T-helper 2 cell (primary cell): Measurements from ENCODE around the gene MT3.

ENCODE experiments used
- DNase-seq, 5 experiments: peaks; one replicate each; pipeline versions ENCODE4 v3.0.0 to v3.0.0-alpha.2; 2012 to 2022
- total RNA-seq, 2 donors: gene quantifications; one replicate each; lab custom pipeline; 2026; lab: John Stamatoyannopoulos, UW

The MT3 gene
- 0 reads per million in 2 donors for total RNA-seq

DNA sequence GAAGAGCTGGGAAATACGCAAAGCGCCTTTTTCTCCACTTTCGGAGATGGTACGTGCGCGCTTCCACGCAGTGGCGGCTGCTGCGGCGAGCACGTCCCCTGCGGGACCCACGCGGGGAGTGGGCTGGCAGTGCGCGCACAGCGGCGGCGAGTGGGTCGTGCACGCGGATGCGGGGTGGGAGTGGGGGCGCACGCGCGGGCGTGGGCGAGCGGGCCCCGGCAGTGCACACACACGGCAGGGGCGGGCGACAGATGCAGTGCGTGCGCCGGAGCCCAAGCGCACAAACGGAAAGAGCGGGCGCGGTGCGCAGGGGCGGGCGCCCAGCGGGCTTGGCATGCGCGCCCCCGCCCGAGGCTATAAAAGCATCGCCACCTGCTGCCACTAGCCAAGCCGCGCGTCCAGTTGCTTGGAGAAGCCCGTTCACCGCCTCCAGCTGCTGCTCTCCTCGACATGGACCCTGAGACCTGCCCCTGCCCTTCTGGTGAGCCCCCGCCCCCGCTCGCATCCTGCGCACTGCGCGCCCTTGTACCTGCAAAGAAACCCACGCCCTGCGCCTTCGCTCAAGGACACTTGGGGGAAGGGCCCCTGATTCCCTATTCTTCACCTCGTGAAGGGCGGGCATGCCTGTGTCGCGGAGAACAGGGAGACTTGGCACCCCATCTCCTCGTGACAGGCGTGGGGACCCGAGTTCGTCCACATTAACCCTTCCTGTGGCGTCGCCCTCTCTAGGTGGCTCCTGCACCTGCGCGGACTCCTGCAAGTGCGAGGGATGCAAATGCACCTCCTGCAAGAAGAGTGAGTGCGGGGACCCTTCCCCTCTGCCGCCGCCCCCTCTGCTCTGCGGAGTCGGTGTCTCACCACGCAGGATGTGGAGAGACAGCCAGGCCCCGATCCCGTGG, at the start of gene MT3:
TSS of gene MT3 (plus strand) at position 388 of the 899 bp plus-strand sequence. CDS start at position 451, 63 bp downstream.
- DNase-seq: peak in 2 of 5 experiments; percentile 11 to 76

- no peak for DNase-seq
These were observed 49.7 kb upstream of the MT3 start for GRCh38 chr16:56539656-56540055.

- no peak for DNase-seq
These were observed 47.3 kb upstream of the MT3 start for GRCh38 chr16:56542039-56542438.

GRCh38 chr16:56547120-56547948, 42.0 kb upstream of the MT3 start:
- DNase-seq: peak in 1 of 5 experiments; percentile 35

GRCh38 chr16:56547949-56548567, 41.3 kb upstream of the MT3 start:
- no peak for DNase-seq

DNA sequence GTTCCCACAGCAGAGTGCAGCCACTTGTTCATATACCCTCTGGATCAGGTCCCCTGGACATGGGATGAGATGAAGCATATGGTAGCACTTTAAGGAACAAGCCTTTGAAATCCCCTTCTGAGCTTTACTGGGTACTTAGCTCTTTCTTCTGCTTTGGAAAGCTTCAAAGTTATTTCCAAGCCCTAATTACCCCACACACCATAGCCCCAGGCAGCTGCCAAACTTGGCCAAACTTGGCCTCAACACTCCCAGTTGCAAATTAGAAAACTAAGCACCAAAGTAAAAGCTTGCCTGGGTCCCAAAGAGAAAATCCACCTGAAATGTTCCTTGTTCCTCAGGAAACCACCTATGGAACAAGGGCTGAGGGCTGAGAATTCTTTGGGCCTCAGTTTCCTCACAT, 40.2 kb upstream of the MT3 start:
- no peak for DNase-seq

- no peak for DNase-seq
These were observed 39.5 kb upstream of the MT3 start for GRCh38 chr16:56549744-56550385.

DNA sequence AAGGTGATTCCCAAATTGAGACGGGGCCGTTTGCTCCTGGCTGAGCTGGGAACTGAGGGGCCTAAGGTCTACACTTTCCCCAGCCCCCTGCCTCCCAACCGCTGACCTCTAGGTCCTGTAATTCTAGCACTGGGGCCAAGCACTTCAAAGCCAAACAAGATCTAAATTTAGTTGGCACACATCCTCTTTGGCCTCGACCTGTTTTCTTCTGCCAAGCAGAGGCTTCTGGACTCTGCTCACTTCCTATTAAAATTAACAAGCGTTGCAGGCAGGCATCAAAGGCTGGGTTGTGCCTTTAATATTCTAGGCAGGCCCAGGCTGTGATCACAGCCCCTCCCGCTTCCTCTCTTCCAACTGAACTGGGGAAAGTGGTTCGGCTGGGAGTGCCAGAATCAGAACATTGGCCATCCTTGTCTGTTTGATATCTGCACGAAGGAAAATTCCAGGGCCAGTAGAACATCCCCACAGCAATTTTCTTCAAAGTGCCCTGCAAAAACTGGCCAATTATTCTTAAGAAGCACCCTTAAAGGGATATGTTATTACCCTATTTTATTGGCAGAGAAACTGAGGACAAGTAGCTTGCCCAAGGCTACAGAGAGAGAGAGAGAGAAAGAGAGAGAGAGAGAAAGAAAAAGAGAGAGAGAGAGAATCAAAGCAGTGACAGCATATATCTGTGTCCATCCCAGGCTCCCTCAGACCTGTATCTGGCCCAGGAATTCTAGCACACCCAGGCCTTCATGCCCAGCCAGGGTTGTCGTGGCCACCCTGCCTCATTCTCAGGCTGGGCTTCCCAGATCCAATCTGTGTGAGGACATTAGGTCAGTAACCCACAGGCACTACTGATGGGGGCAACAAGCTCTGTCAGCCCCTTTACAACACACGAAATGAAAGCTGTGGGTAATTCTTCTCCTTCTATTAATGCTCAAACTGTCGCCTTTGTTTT, 37.3 kb upstream of the MT3 start:
- no peak for DNase-seq

DNA sequence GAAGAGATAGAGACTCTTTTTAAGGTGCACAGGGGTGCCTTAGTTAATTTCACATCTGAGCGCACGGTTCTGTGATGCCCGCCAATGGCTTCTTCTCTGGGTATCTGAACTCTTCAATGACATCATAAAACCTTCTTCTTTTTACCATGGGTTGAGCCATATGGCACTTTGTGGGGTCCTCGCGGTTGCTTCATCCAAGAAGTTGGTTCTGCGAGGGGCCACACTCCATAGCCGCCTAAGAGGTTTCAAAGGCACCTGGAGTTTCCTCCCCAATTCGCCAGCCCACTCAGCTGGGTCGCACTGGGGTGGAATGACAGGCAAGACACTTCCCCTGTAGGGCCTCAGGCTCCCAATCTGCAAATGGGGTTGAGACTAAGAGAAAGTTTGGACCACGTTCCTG, 34.9 kb upstream of the MT3 start:
- no peak for DNase-seq

- no peak for DNase-seq
These were observed 31.1 kb upstream of the MT3 start for GRCh38 chr16:56558024-56558747.

GRCh38 chr16:56559109-56559508, 30.2 kb upstream of the MT3 start:
- DNase-seq: no peak

- DNase-seq: no peak
These were observed 28.9 kb upstream of the MT3 start for GRCh38 chr16:56560447-56560846.

GRCh38 chr16:56561126-56561525, 28.2 kb upstream of the MT3 start:
- DNase-seq: no peak

- no peak for DNase-seq
These were observed 24.4 kb upstream of the MT3 start, which contains the start of gene MT4 for GRCh38 chr16:56564793-56565477. Gene MT4 (plus strand): TSS chr16:56565073. CDS start chr16:56565129, 56 bp downstream.

DNA sequence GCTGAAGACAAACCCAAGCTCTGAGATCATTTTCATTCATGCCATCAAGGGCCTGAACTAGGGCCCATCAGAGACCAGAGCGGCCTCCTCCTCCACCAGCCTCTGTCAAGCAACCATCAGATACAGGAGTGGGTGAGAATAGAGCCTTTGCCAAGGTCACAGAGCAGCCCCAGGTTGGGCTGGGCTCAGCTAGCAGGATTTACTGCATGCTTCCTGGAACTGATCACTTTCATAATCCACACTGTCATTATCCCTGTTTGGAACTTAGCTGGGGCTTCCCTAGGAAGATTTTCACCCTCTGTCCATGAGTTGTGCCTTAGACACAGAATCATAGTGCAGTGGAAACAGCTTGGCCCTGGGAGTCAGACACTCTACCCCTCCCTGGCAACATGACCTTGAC, 19.4 kb upstream of the MT3 start:
- no peak for DNase-seq

DNA sequence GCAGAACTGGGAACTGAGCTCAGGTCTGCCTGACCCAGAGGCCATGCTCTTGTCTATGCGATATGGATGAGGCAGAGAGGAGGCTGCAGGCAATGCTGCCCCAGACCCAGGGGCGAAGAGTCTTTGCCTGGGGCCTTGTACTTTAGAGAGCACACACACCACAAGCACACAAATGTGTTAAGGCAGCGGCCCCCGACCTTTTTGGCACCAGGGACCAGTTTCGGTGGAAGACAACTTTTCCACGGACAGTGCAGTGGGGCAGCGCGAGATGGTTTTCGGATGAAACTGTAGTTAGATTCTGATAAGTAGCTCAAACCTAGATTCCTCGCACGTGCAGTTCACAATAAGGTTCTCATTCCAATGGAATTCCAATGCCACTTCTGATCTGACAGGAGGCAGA, 17.8 kb upstream of the MT3 start:
- no peak for DNase-seq

DNA sequence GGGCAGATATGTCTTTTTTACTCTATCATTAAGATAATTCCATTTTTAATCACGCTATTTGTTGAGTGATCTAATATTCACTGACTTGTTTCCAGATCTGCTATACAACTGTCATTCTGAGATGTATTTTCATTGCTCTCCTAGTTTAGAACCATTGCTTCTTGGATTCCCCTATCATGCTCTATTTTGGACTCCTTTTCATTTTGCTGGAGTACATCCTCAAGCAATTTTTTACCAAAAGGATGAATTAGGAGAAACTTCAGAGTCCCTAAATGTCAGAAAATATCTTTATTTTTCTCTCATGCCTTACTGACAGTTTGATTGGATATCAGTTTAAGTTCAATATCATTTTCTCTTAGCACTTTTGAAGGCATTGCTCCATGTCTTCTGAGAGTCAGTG, 14.7 kb upstream of the MT3 start:
- no peak for DNase-seq

GRCh38 chr16:56576585-56577299, 12.6 kb upstream of the MT3 start:
- peak; percentile 77 to 85 (median 81) for DNase-seq

DNA sequence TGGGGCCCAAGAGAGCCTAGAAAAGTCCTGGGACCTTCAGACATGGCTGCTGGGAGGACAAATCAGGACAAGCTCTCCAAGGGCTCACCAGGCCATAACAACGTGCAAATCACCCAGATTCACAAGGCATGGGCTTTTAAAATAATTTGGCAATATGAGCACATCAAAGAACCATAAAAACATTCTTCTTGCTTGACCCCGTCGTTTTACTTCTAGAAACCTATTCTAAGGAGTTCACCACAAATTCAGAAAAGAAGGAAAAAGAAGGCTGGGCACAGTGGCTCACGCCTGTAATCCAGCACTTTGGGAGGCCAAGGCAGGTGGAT, 12.1 kb upstream of the MT3 start:
- DNase-seq: no peak
